GM18868 (cell line): ENCODE results near the gene MPL.

ENCODE experiments used
- ATAC-seq: cut with Tn5 transposase; IDR thresholded peaks from one replicate; pipeline ENCODE4 v1.9.1; 2021; ENCODE audit warnings: mild to moderate bottlenecking, moderate library complexity; ENCODE audit not compliant: unreplicated experiment

The MPL gene

GRCh38 chr1:43337588-43337987, at the start of gene MPL:
Gene MPL, plus strand, starts transcription at chr1:43337818. Its CDS starts 31 bp downstream, at chr1:43337849.
- no peak for ATAC-seq

GRCh38 chr1:43288058-43288784, 49.4 kb upstream of the MPL start:
- no peak for ATAC-seq

GRCh38 chr1:43288785-43289706, 48.6 kb upstream of the MPL start:
- ATAC-seq = no peak

GRCh38 chr1:43292216-43292615, 45.4 kb upstream of the MPL start:
- ATAC-seq = no peak

- no peak for ATAC-seq
Measured at GRCh38 chr1:43292679-43293078, 44.9 kb upstream of the MPL start.

- ATAC-seq = no peak
Measured at GRCh38 chr1:43293176-43293575, 44.4 kb upstream of the MPL start.

- no peak for ATAC-seq
Measured at GRCh38 chr1:43293896-43294760, 43.5 kb upstream of the MPL start.

GRCh38 chr1:43294761-43295160, 42.9 kb upstream of the MPL start:
- ATAC-seq = no peak

- ATAC-seq = no peak
Measured at GRCh38 chr1:43296207-43296606, 41.4 kb upstream of the MPL start.

GRCh38 chr1:43298055-43298454, 39.6 kb upstream of the MPL start:
- ATAC-seq = no peak

GRCh38 chr1:43299101-43299500, 38.5 kb upstream of the MPL start:
- ATAC-seq = no peak

GRCh38 chr1:43300378-43301094, 37.1 kb upstream of the MPL start, which contains the start of gene TIE1:
Gene TIE1, plus strand, starts transcription at chr1:43300982. Its CDS starts 90 bp downstream, at chr1:43301072.
- no peak for ATAC-seq

GRCh38 chr1:43302201-43302600, 35.4 kb upstream of the MPL start:
- no peak for ATAC-seq

GRCh38 chr1:43302721-43303470, 34.7 kb upstream of the MPL start:
- no peak for ATAC-seq

GRCh38 chr1:43303471-43304313, 33.9 kb upstream of the MPL start:
- no peak for ATAC-seq

GRCh38 chr1:43304314-43304681, 33.3 kb upstream of the MPL start:
- ATAC-seq = no peak

GRCh38 chr1:43304771-43305300, 32.8 kb upstream of the MPL start:
- no peak for ATAC-seq

GRCh38 chr1:43305461-43305860, 32.2 kb upstream of the MPL start:
- ATAC-seq = no peak
